ENCODE results near the gene TESK1.

DNA sequence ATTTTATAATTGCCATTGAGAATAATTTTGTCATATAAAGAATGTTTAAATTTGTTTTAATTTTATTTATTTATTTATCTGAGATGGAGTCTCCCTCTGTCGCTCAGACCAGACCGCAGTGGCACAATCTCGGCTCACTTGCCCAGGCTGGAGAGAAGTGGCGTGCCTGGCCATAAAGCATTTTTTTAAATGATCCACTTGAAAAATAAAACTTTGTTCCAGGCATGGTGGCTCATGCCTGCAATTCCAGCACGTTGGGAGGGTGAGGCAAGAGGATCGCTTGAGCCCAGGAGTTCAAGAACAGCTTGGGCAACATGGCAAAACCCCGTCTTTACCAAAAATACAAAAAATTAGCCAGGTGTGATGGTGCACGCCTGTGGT, 47.8 kb downstream of the TESK1 start:
- TF ChIP-seq, protein P1, sequence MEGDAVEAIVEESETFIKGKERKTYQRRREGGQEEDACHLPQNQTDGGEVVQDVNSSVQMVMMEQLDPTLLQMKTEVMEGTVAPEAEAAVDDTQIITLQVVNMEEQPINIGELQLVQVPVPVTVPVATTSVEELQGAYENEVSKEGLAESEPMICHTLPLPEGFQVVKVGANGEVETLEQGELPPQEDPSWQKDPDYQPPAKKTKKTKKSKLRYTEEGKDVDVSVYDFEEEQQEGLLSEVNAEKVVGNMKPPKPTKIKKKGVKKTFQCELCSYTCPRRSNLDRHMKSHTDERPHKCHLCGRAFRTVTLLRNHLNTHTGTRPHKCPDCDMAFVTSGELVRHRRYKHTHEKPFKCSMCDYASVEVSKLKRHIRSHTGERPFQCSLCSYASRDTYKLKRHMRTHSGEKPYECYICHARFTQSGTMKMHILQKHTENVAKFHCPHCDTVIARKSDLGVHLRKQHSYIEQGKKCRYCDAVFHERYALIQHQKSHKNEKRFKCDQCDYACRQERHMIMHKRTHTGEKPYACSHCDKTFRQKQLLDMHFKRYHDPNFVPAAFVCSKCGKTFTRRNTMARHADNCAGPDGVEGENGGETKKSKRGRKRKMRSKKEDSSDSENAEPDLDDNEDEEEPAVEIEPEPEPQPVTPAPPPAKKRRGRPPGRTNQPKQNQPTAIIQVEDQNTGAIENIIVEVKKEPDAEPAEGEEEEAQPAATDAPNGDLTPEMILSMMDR (IDR thresholded peaks at IDR 0.05), result no peak
- TF ChIP-seq POLR2A (IDR thresholded peaks at IDR 0.05), result no peak
- TF ChIP-seq EP300 (IDR thresholded peaks at IDR 0.05; ENCODE audit: low read depth), result no peak
- TF ChIP-seq POLR2AphosphoS5 (IDR thresholded peaks at IDR 0.05), result no peak
